Lower leg skin (tissue), 3 donors: ENCODE results near the gene CD2.

Experiments used
- CTCF ChIP-seq, 3 donors: fragments of 450-650 bp; IDR thresholded peaks; one replicate each; pipeline ENCODE4 v1.5.1; 2016; ENCODE audit warnings: antibody characterized with exemption in 3 of 3, mild to moderate bottlenecking in 3 of 3, moderate library complexity in 2 of 3
- POLR2A ChIP-seq, 2 donors: fragments of 450-650 bp; IDR thresholded peaks; one replicate each; pipeline ENCODE4 v1.6.1; 2016 to 2017; ENCODE audit warnings: antibody characterized with exemption in 2 of 2, mild to moderate bottlenecking in 1 of 2, moderate library complexity in 1 of 2

- no peak for TF ChIP-seq POLR2A (IDR thresholded peaks at IDR 0.05)
- TF ChIP-seq CTCF (IDR thresholded peaks at IDR 0.05), result no peak
These were observed 2.6 kb upstream of the CD2 start for GRCh38 chr1:116751621-116752020.
